Suprapubic skin (tissue), 4 donors: ENCODE data around the gene HACL1. TPM values are rescaled to one million over a fixed set of nuclear protein-coding genes. Genes with fewer than 3 reads are reported as not detected.
"Not testable (repeated sequence)": the region's sequence is repeated elsewhere in the genome, so short reads cannot be mapped to it uniquely, and the experiment has no call there.

ENCODE experiments used
- DNase-seq, 2 donors: peaks; one replicate each; pipeline ENCODE4 v3.0.0-alpha.2; 2019; ENCODE audit warnings: low spot score in 2 of 2
- H3K27ac ChIP-seq: fragments of 200-600 bp; sonication (generic); one replicate; pipeline ENCODE4 v1.5.1; 2019
- H3K27me3 ChIP-seq: fragments of 200-600 bp; sonication (generic); one replicate; pipeline ENCODE4 v1.5.1; 2019
- H3K36me3 ChIP-seq: fragments of 200-600 bp; sonication (generic); one replicate; pipeline ENCODE4 v1.5.1; 2019
- H3K4me1 ChIP-seq: fragments of 200-600 bp; sonication (generic); one replicate; pipeline ENCODE4 v1.5.1; 2019
- H3K4me3 ChIP-seq: fragments of 200-600 bp; sonication (generic); one replicate; pipeline ENCODE4 v1.5.1; 2019; ENCODE audit warnings: mild to moderate bottlenecking
- H3K9me3 ChIP-seq: fragments of 200-600 bp; sonication (generic); one replicate; pipeline ENCODE4 v1.5.1; 2019
- EP300 ChIP-seq: sonication (generic); formaldehyde crosslinking; IDR thresholded peaks from one replicate; pipeline ENCODE4 v1.6.1; 2017; ENCODE audit warnings: antibody characterized with exemption
- POLR2A ChIP-seq, 2 donors: fragments of 450-650 bp; IDR thresholded peaks; one replicate each; pipeline ENCODE4 v1.6.1; 2017; ENCODE audit warnings: antibody characterized with exemption in 2 of 2, mild to moderate bottlenecking in 2 of 2, moderate library complexity in 2 of 2
- POLR2AphosphoS5 ChIP-seq, 3 donors: sonication (generic); formaldehyde crosslinking; IDR thresholded peaks; one replicate each; pipeline ENCODE4 v1.6.1; 2017; ENCODE audit warnings: antibody characterized with exemption in 3 of 3
- WGBS: methylation state at CpG from one replicate; pipeline ENCODE4 v1.1.5; 2018; 5-methylcytosine and 5-hydroxymethylcytosine counted together
- total RNA-seq, 4 donors: library from RNA; depleted of rRNA; stranded (reverse); fragments of >200 nt; gene quantifications; one replicate each; pipeline ENCODE4 v1.1.0, GENCODE V29; 2016
- TF ChIP-seq, protein P1 (sequence below), 2 donors: fragments of 200-600 bp in 1 of 2; fragments of 450-650 bp in 1 of 2; sonication (generic) in 1 of 2; IDR thresholded peaks; one replicate each; pipeline ENCODE4 v1.5.1; 2016 to 2019; ENCODE audit warnings: antibody characterized with exemption in 2 of 2, mild to moderate bottlenecking in 1 of 2, moderate library complexity in 1 of 2

The HACL1 gene
- total RNA-seq, 4 donors from 2014 or later = 13.1 to 33.0 (median 19.5) TPM

DNA sequence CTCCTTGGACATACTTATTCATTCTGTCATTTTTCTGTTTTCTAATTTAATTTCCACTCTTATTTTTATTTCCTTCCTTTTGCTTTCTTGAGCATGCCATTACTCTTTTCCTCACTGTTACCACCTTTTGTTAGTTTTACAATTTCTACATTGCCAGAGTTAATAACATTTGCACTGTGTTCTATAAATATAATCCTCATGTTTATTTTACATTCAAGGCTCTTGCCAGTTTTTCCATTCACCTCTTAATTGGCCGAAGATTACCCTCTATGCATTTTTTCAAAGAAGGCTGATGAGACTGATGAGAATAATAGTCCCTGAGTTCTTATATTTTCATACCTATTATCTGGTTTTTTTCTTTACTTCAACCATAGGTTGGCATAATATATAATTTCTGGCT, 10.6 kb upstream of the HACL1 start:
- no peaks in the 10 kb centered on the region for H3K27me3 ChIP-seq
- H3K36me3 ChIP-seq = no peaks in the 10 kb centered on the region
- DNase-seq = no peak
- TF ChIP-seq EP300 = no peak
- H3K4me1 ChIP-seq = peaks cover 3% of the 10 kb centered on the region
- no peaks in the 10 kb centered on the region for H3K9me3 ChIP-seq
- WGBS = 83% methylated on average over 1 of the region's 1 CpG
- no peak overlapping the region for H3K4me3 ChIP-seq
- H3K27ac ChIP-seq = no peak overlapping the region

DNA sequence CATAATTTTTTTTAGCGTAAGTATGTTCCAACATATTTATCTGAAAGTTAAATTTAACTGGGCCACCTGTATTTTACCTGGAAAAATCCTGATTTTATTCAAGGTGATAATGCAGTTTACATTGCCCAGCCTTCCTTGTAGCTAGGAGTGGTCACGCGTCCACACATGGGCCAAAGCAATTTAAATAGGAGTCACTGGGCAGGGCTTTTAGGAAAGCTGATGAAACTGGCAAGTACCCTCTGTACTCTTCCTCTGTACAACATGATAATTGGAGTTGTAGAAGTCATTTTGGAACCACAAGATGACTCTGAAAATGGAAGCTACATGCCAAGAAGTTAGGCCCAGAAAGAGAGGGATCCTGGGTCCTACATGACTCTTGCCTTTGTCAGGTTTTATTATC, 9.6 kb upstream of the HACL1 start:
- Histone ChIP-seq H3K27me3 (no peaks in the 10 kb centered on the region), H3K9me3 (no peaks in the 10 kb centered on the region), H3K4me3 (no peak overlapping the region), H3K4me1 (peaks cover 9% of the 10 kb centered on the region), H3K36me3 (no peaks in the 10 kb centered on the region), H3K27ac (peak overlapping the region; percentile 63)
- no peak for DNase-seq
- no peak for TF ChIP-seq POLR2AphosphoS5 (IDR thresholded peaks at IDR 0.05)
- TF ChIP-seq POLR2A (IDR thresholded peaks at IDR 0.05) = no peak
- TF ChIP-seq EP300 = no peak
- TF ChIP-seq, protein P1, sequence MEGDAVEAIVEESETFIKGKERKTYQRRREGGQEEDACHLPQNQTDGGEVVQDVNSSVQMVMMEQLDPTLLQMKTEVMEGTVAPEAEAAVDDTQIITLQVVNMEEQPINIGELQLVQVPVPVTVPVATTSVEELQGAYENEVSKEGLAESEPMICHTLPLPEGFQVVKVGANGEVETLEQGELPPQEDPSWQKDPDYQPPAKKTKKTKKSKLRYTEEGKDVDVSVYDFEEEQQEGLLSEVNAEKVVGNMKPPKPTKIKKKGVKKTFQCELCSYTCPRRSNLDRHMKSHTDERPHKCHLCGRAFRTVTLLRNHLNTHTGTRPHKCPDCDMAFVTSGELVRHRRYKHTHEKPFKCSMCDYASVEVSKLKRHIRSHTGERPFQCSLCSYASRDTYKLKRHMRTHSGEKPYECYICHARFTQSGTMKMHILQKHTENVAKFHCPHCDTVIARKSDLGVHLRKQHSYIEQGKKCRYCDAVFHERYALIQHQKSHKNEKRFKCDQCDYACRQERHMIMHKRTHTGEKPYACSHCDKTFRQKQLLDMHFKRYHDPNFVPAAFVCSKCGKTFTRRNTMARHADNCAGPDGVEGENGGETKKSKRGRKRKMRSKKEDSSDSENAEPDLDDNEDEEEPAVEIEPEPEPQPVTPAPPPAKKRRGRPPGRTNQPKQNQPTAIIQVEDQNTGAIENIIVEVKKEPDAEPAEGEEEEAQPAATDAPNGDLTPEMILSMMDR (IDR thresholded peaks at IDR 0.05) = no peak
- 98% methylated on average over 3 of the region's 3 CpGs for WGBS

DNA sequence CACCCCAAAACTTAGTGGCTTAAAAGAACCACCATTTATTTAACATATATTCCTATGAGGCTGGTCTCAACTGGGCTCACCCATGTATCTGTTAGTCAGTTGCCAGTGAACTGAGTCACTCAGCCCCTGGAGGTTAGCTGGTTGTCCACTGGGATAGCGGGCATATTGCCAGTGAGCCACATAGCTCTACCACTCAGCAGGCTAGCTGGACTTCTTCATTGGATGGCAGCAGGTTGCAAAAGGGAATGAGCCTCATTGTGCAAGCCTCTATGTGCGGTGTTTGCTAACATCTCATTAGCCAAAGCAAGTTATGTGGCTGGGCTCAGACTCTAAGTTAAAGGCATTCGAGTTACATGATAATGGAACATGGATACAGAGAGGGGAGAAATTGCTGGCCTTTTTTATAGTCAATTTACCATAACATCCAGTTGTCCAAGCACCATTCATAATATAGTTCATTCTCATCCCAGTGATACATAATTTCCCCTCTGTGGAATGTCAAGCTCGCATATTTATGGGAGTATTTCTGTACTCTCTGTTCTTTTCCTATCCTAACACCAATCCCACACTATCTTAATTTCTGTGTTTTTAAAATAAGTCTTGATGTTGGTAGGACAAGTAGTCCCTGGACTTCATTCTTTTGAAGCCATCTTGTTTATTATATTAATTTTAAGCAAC, 8.9 kb upstream of the HACL1 start:
- no peak for DNase-seq
- Histone ChIP-seq H3K9me3 (no peaks in the 10 kb centered on the region), H3K4me3 (no peak overlapping the region), H3K4me1 (peaks cover 10% of the 10 kb centered on the region), H3K27ac (peak overlapping the region; percentile 63), H3K27me3 (no peaks in the 10 kb centered on the region), H3K36me3 (no peaks in the 10 kb centered on the region)
- TF ChIP-seq EP300 = no peak
- TF ChIP-seq, protein P1 (IDR thresholded peaks at IDR 0.05) = no peak
- TF ChIP-seq POLR2AphosphoS5 (IDR thresholded peaks at IDR 0.05) = no peak
- TF ChIP-seq POLR2A (IDR thresholded peaks at IDR 0.05) = no peak
- 90% methylated on average over 4 of the region's 4 CpGs for WGBS

DNA sequence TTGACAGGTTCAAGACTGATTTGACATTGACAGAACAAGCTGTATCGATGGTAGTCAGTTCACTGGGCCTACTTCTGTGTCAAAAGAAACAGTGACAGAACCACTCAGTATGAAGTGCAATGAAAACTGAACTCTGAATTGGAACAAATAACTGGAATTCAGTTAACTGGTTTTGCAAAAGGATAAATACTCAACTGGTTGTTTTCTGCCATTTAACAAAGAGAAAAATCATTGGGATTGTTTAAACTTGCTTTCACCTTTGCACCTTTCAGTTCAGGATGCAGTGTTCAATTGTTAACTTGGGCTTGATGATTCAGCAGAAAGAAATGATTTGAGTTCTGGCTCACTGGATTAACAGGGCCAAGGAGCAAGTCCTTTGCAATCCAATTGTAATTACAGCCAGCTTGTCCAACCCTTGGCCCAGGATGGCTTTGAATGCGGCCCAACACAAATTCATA, 5.1 kb upstream of the HACL1 start:
- Histone ChIP-seq H3K9me3 (no peaks in the 10 kb centered on the region), H3K27ac (peak overlapping the region; percentile 21), H3K36me3 (no peaks in the 10 kb centered on the region), H3K4me1 (peaks cover 20% of the 10 kb centered on the region), H3K4me3 (no peak overlapping the region), H3K27me3 (no peaks in the 10 kb centered on the region)
- WGBS = 87% methylated on average over 2 of the region's 2 CpGs
- TF ChIP-seq, protein P1 (IDR thresholded peaks at IDR 0.05) = no peak
- TF ChIP-seq POLR2A (IDR thresholded peaks at IDR 0.05) = no peak
- no peak for TF ChIP-seq POLR2AphosphoS5 (IDR thresholded peaks at IDR 0.05)
- TF ChIP-seq EP300 = no peak
- no peak for DNase-seq

DNA sequence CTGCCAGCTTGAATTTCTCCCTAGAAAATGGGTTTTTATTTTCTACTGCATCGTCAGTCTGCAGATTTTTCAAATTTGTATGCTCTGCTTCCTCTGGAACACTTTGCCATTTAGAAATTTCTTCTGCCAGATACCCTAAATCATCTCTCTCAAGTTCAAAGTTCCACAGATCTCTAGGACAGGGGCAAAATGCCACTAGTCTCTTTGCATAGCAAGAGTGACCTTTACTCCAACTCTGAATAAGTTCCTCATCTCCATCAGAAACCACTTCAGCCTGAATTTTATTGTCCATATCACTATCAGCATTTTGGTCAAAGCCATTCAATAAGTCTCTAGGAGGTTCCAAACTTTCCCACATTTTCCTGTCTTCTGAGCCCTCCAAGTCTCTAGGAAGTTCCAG, 3.2 kb upstream of the HACL1 start:
- not testable (repeated sequence) for DNase-seq, H3K9me3 ChIP-seq, H3K36me3 ChIP-seq, H3K4me3 ChIP-seq, H3K27ac ChIP-seq, H3K27me3 ChIP-seq
- H3K4me1 ChIP-seq = peaks cover 35% of the 10 kb centered on the region
- WGBS = 91% methylated on average over 1 of the region's 1 CpG

DNA sequence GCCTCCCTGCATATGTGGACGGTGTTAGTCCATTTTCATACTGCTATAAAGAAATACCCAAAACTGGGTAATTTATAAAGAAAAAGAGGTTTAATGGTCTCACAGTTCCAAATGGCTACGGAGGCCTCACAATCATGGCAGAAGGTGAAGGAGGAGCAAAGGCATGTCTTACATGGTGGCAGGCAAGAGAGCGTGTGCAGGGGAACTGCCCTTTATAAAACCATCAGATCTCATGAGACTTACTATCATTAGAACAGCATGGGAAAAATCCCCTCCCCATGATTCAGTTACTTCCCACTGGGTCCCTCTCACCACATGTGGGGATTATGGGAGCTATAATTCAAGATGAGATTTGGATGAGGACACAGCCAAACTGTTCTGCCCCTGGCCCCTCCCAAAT, 1.4 kb upstream of the HACL1 start:
- DNase-seq, H3K27me3 ChIP-seq, H3K27ac ChIP-seq, H3K9me3 ChIP-seq: not testable (repeated sequence)
- 89% methylated on average over 3 of the region's 3 CpGs for WGBS
- Histone ChIP-seq H3K4me1 (peaks cover 35% of the 10 kb centered on the region), H3K36me3 (peaks cover 11% of the 10 kb centered on the region), H3K4me3 (peak overlapping the region; percentile 88)

DNA sequence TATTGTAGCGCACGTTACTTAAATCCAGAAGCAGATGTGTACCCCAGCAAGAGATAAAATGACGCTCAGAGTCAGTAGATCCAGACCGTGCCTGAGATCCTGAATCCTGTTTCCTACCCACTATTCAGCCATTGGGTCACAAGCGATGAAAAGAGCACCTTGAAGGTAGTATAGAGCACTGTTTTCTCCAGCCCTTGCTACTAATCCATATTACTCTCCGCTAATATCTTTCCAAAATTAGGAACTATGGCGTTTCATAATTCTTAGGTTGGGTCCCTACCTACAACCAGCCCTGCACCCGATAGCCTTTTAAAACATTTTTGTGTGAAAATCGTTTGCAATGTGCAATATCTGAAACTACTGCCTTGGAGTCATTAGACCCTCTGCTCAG, 772 bp upstream of the HACL1 start:
- TF ChIP-seq POLR2A (IDR thresholded peaks at IDR 0.05) (no peak), POLR2AphosphoS5 (IDR thresholded peaks at IDR 0.05) (no peak), EP300 (no peak)
- TF ChIP-seq, protein P1 (IDR thresholded peaks at IDR 0.05) = no peak

More for the DNA sequence above, 772 bp upstream of the HACL1 start:
- Histone ChIP-seq H3K9me3 (no peaks in the 10 kb centered on the region), H3K27ac (peak overlapping the region; percentile 92), H3K27me3 (no peaks in the 10 kb centered on the region), H3K4me3 (peak overlapping the region; percentile 88), H3K4me1 (peaks cover 34% of the 10 kb centered on the region), H3K36me3 (peaks cover 17% of the 10 kb centered on the region)
- DNase-seq = no peak
- WGBS = 1% methylated on average over 9 of the region's 9 CpGs
